Right hindlimb (tissue), 1 donor: ENCODE results near the gene ZNF397.

Experiments
- DNase-seq: peaks from one replicate; pipeline ENCODE4 v3.0.0-alpha.2; 2018

Gene ZNF397

GRCh38 chr18:35247412-35248249 lies 6.8 kb downstream of the ZNF397 start:
- no peak for DNase-seq

GRCh38 chr18:35248429-35248828 lies 7.6 kb downstream of the ZNF397 start:
- DNase-seq, result no peak

DNA sequence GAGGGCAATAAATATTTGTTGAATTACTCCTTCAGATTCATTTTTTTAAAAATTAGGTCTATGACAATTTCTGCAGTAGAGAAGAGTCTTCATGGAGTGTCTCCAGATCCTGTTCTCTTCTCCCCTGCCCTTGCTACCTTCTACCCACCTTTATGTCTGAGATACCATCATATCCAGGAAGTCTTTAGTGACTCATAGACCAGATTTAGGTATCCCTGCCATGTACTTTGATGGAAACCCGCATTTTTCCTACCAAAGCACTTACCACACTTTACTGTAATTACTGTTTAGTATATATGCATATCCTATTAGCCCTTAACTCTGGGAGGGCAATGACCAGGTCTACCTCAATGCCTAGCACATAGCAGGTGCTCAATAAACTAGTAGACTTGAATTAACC lies 11.6 kb downstream of the ZNF397 start:
- DNase-seq, result no peak

- DNase-seq, result no peak
These were observed 12.9 kb downstream of the ZNF397 start for GRCh38 chr18:35253655-35254287.

- DNase-seq, result no peak
These were observed 16.1 kb downstream of the ZNF397 start for GRCh38 chr18:35256947-35257346.

- DNase-seq, result no peak
These were observed 23.6 kb downstream of the ZNF397 start for GRCh38 chr18:35264409-35264808.

DNA sequence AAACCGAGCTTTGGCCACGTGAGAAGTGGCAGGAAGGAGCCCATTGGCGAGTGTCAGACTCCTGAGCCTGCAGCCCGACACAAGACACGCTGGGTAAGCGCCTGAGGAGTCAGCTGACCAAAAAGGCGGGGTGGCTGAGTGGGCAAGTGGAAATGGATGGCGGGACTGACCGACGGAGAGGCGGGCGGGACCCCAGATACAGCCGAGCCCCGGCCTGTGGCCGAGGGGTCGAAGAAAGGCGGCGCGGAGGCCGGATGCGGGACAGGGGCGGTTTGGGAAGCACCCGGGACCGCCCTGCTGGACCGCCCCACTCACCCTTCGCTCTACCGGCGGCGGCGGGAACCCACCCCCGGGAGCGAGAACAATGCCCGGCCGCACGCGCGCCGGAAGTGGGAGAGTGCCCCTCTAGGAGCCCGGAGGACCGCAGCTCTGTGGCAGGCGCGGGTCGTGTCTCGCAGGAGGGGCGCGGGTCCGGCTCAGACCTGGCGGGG lies 26.4 kb downstream of the ZNF397 start:
- DNase-seq, result peak; percentile 91

DNA sequence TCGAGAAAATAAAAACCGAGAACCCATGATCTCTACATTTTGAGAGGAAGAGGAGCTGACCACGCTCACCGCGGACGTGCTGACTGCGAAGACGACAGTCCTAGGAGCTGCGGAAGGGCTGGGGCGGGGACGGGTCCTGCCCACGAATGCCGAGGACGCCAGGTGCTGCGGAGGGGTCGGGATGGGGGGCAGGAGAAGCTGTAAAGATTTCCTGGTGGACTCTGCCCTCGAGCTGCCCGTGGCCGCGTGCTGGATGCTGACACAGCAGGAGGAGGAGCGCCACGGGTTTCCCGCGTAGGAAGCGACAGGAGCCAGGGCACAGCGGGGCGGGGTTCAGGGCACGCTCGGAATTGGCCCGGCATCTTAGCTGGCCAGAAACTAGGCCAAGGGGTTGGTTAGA lies 27.0 kb downstream of the ZNF397 start:
- DNase-seq, result peak; percentile 34

DNA sequence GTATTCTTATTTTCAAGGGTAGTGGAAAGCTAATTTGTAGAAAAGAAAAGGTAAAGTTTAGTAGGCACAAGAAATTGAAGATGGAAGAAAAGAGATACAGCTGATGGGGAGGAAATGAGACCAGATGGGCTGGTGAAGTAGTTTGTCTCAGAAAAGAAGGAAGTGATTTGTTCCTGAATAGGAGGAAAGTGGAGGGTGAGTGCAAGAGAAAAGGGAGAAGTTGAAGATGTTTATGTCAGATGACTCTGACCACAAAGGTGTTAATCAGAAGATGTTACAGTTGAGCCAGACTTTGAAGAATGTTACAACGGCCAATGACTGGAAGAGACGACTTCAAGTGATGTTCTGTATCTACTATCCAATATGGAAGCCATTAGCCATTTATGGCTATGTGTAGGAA lies 28.0 kb downstream of the ZNF397 start:
- no peak for DNase-seq

DNA sequence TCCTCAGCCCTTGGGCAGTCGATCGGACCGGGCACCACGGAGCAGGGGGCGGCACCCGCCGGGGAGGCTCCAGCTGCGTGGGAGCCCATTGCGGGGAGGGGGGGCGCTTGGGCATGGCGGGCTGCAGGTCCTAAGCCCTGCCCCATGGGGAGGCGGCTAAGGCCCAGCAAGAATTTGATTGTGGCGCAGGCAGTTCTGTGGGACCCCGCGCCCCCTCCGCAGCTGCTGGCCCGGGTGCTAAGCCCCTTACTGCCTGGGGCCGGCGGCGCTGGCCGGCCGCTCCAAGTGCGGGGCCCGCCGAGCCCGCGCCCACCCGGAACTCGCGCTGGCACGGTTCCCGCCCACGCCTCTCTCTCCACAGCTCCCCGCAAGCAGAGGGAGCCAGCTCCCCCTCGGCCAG lies 30.8 kb downstream of the ZNF397 start:
- no peak for DNase-seq

GRCh38 chr18:35276267-35276666 lies 35.4 kb downstream of the ZNF397 start:
- DNase-seq, result no peak

DNA sequence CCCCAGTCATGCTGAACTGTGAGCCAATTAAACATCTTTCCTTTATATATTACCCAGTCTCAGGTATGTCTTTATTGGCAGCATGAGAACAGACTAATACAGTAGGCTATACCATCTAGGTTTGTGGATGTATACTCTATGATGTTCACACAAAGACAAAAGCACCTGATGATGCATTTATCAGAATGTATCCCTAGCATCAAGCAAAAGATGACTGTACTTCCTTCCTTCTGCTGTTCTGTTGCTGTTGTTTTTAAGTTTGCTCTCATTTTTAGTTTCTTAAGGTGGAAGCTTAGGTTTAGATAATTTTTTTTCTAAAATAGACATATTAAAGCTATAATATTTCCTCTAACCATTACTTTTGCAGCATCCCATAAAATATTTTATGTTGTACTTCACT lies 36.8 kb downstream of the ZNF397 start:
- no peak for DNase-seq

DNA sequence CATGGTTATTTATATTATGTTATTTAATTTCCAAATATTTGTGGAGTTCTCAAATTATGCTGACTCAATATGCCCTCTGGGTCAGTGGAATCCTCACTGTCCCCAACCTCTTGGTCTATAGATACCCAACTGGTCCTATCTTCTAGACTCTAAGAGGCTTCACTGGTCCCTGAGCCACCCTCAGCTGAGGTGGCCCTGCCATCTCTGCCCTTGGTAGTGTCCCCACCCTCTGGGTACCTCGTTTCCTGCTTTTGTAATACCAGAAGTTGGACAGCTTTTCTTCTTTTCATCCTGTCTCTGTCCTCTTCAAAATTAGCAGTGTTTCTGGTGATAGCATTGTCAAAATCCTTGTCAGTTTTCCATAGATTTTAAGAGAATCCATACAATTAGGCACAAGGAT lies 37.3 kb downstream of the ZNF397 start:
- DNase-seq, result no peak

DNA sequence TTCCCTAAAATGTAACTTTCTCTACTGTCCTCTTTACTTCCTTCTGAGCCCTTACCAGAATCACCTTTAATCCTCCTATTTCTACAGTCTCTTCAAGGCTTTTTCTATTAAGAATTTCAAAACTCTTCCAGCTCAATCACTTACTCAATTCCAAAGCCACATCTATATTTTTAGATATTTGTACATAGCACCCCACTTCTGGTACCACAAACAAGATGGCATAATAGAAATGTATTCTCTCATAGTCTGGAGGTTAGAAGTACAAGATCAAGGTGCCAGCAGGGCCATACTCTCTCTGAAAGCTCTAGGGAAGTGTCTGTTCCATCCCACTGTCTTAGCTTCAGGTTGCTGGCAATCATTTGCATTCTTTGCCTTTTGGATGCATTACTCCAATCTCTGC lies 38.1 kb downstream of the ZNF397 start:
- no peak for DNase-seq

- no peak for DNase-seq
These were observed 41.5 kb downstream of the ZNF397 start for GRCh38 chr18:35282353-35282752.

GRCh38 chr18:35283923-35284794 lies 43.3 kb downstream of the ZNF397 start:
- no peak for DNase-seq

DNA sequence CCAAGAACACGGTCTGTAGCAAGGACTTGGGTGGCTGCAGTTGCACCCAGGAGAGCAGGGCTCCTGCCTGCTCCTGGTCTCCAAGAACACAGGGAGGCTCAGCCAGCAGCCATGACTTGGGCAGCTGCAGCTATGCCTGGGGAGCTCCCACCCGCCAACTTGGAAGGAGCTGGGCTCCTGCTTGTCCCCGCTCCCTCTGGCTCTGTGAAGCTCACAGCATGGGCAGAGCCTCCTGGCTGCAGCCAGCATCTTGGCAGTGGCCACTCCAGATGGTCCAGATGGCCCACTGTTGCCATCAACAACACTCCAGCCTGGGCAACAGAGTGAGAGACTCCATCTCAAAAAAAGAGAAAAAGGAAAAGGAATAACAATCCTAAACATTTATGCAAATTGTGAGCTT lies 44.0 kb downstream of the ZNF397 start:
- DNase-seq, result no peak

DNA sequence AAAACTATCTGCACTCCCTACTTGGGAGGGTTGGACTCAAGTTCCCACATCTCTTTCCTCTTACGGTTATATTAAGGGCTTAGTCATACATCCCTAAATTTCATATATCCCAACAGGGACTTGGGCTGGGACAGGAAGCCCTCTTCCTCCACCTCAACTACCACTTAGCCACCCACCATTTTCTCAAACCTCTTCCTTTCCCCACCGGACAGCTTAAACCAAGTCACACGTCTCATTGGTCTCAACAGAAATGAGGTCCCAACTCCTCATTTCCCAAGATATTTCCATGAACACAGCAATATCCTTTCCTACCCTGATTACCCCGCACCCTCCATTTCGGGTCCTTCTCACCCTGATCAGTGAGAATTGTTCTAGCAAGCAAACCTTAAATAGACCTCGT lies 48.5 kb downstream of the ZNF397 start:
- no peak for DNase-seq

DNA sequence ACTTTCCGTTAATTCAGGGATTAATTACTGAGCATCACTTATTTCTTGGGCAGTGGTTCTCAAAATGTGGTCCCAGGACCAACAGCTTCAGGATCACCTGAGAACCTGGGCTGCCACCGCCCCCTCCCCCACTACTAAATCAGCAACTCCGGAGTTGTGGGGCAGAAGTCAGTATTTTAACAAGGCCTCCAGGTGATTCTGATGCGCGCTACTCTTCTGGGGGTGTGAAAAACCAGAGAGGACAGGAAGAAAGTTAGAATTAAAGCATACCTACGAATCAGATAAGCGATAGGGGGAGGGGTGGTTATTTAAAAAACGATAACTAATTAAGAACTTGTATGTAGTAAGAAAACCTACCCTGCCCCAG lies 48.9 kb downstream of the ZNF397 start:
- peak; percentile 47 for DNase-seq

DNA sequence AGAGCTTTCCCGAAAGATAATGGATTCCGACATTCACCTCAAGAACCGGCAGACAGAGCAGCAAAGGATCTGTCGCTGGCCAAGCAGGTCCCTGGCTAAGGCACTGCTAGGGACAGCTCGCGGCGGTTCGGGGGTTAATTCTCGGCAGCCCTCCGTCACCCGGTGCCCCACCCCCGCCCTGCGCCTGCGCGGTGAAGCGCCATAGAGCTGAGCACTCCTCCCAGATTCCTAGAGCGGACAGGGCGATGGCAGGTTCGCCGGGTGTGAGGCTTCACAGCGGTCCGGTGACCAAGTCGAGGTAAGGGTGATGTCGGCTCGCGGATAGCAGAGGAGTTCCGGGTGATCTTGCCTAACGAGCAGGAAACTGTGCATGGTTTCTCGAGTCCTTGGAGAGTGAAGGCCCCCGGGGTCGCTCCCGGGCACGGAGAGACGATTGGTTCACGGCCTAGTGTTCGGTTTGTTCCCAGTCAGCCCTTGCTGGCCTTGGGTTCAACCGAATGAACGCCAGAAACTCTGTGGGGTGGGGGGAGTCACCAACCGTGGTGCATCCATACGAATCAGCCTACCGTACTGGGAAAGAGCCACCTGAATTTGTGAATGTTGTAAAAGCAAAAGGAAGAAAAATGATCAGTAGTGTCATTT lies 49.4 kb downstream of the ZNF397 start, which contains the start of gene ZSCAN30:
TSS of gene ZSCAN30 (minus strand) at position 136 of the 642 bp plus-strand sequence. CDS start 25,877 bp downstream, outside the sequence.
- peak; percentile 98 for DNase-seq

GRCh38 chr18:35291166-35291565 lies 50.3 kb downstream of the ZNF397 start:
- no peak for DNase-seq

- no peak for DNase-seq
These were observed 55.2 kb downstream of the ZNF397 start for GRCh38 chr18:35296060-35296459.

DNA sequence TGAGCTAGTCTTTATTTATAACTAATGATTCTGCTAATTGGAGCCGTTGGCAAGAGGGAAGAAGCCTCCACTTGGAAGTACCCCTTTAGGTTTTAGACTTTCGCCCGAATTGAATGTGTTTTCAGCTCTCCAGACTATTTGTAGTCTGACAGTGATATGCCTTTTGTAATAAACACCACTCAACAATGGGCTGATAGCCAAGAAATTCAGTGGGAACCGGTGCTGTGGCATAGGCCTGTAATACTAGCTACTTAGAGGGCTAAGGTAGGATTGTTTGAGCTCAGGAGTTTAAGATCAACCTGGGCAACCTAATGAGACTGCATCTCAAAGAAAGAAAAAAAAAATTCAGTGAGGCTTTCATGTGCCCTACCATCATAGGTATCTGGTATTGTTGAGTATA lies 62.8 kb downstream of the ZNF397 start:
- no peak for DNase-seq
